ENCODE results near the gene ABHD2. TPM values are rescaled to one million over a fixed set of nuclear protein-coding genes. Genes with fewer than 3 reads are reported as not detected.

The ABHD2 gene
- polyA plus RNA-seq, 3 donors = 30.8 to 67.1 (median 37.3) TPM

GRCh38 chr15:89071471-89071870 lies 16.8 kb upstream of the ABHD2 start:
- Histone ChIP-seq H3K79me2 (ENCODE audit: insufficient read depth, low read length) (no peaks in the 10 kb centered on the region), H3K4me3 (replicated peaks in 1 of 3; ENCODE audit: low read depth in 2 of 3, low read length in 3 of 3) (no peak overlapping the region), H3K27me3 (ENCODE audit: control insufficient read depth in 2 of 2, insufficient read depth in 2 of 2, low read length in 2 of 2) (no peaks in the 10 kb centered on the region), H3K9me3 (replicated peaks in 1 of 2; ENCODE audit: control insufficient read depth in 1 of 2, insufficient read depth in 1 of 2, low read length in 2 of 2) (peaks cover 13 to 17% of the 10 kb centered on the region in 2 donors), H3K9ac (ENCODE audit: insufficient read depth, low read length, poor library complexity, severe bottlenecking) (no peak overlapping the region), H4K20me1 (ENCODE audit: insufficient read depth, low read length) (no peaks in the 10 kb centered on the region), H3K4me2 (replicated peaks; ENCODE audit: extremely low read depth, low read length, poor library complexity, severe bottlenecking) (no peak overlapping the region), H3K36me3 (replicated peaks in 1 of 2; ENCODE audit: control insufficient read depth in 1 of 2, insufficient read depth in 2 of 2, low read length in 2 of 2) (peaks cover 0 to 10% of the 10 kb centered on the region in 2 donors), H3K27ac (ENCODE audit: low read depth in 1 of 2, low read length in 2 of 2) (peak overlapping the region in 1 of 2 donors; percentile 47), H2AFZ (ENCODE audit: insufficient read depth, low read depth, low read length, poor library complexity, severe bottlenecking) (no peak overlapping the region), H3K4me1 (ENCODE audit: control insufficient read depth in 1 of 2, insufficient read depth in 2 of 2, low read length in 2 of 2) (peaks cover 59 to 83% of the 10 kb centered on the region in 2 donors)
- Mint-ChIP-seq H3K27me3 (ENCODE audit: low read depth in 3 of 3) (peaks cover 0 to 2% (median 1%) of the 10 kb centered on the region in 3 donors), H3K4me3 (no peak overlapping the region), H3K9me3 (peaks cover 14 to 21% (median 18%) of the 10 kb centered on the region in 7 donors), H3K36me3 (peaks cover 5 to 10% of the 10 kb centered on the region in 2 donors), H3K4me1 (peaks cover 64% of the 10 kb centered on the region), H3K27ac (peak overlapping the region in 4 of 7 donors; percentile 31 to 95 (median 91))
- DNase-seq = no peak
- WGBS (ENCODE audit: insufficient coverage) = no CpG with 5 or more reads among the region's 4 CpGs
- TF ChIP-seq CTCF (IDR thresholded peaks at IDR 0.05) = no peak
- intact Hi-C loops (cut with micrococcal nuclease) = no loop called here

DNA sequence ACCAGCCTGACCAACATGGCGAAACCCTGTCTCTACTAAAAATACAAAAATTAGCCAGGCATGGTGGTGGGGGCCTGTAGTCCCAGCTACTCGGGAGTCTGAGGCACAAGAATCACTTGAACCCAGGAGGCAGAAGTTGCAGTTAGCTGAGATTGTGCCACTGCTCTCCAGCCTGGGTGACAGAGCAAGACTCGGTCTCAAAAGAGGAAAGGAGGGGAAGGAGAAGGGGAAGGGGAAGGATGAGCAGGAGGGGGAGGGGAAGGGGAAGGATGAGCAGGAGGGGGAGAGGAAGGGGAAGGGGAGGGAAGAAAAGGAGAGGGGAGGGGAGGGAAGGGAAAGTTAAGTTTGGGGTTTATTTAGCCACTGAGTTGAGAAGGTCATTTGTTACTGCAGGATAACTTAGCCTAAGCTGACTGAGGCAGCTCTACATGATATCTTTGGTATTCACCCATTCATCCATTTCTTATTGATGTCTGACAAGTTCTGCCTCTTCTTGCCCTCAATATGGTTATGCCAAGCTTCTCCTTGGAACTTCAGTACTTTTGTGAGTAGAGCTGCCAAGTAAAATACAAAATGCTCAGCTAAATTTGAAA lies 15.9 kb upstream of the ABHD2 start:
- Histone ChIP-seq H3K4me2 (replicated peaks; ENCODE audit: extremely low read depth, low read length, poor library complexity, severe bottlenecking) (no peak overlapping the region), H3K36me3 (replicated peaks in 1 of 2; ENCODE audit: control insufficient read depth in 1 of 2, insufficient read depth in 2 of 2, low read length in 2 of 2) (peaks cover 0 to 1% of the 10 kb centered on the region in 2 donors), H3K27ac (ENCODE audit: low read depth in 1 of 2, low read length in 2 of 2) (peak overlapping the region; percentile 23 to 47), H2AFZ (ENCODE audit: insufficient read depth, low read depth, low read length, poor library complexity, severe bottlenecking) (no peak overlapping the region), H3K27me3 (ENCODE audit: control insufficient read depth in 2 of 2, insufficient read depth in 2 of 2, low read length in 2 of 2) (no peaks in the 10 kb centered on the region), H3K9ac (ENCODE audit: insufficient read depth, low read length, poor library complexity, severe bottlenecking) (no peak overlapping the region), H3K4me3 (replicated peaks in 1 of 3; ENCODE audit: low read depth in 2 of 3, low read length in 3 of 3) (no peak overlapping the region), H3K79me2 (ENCODE audit: insufficient read depth, low read length) (no peaks in the 10 kb centered on the region), H4K20me1 (ENCODE audit: insufficient read depth, low read length) (no peaks in the 10 kb centered on the region), H3K4me1 (ENCODE audit: control insufficient read depth in 1 of 2, insufficient read depth in 2 of 2, low read length in 2 of 2) (peaks cover 59 to 82% of the 10 kb centered on the region in 2 donors), H3K9me3 (replicated peaks in 1 of 2; ENCODE audit: control insufficient read depth in 1 of 2, insufficient read depth in 1 of 2, low read length in 2 of 2) (peaks cover 4 to 8% of the 10 kb centered on the region in 2 donors)
- H3K4me3 Mint-ChIP-seq = peak overlapping the region in 1 of 2 donors; percentile 53
- intact Hi-C loops (cut with micrococcal nuclease) = no loop called here
- peak; percentile 51 to 58 (median 54) for DNase-seq
- peaks cover 64% of the 10 kb centered on the region for H3K4me1 Mint-ChIP-seq
- peaks cover 4 to 5% of the 10 kb centered on the region in 2 donors for H3K36me3 Mint-ChIP-seq
- WGBS (ENCODE audit: insufficient coverage) = 33% methylated on average over 3 of the region's 3 CpGs
- peak overlapping the region; percentile 57 to 91 (median 86) for H3K27ac Mint-ChIP-seq
- peaks cover 6 to 12% (median 9%) of the 10 kb centered on the region in 7 donors for H3K9me3 Mint-ChIP-seq
- H3K27me3 Mint-ChIP-seq (ENCODE audit: low read depth in 3 of 3) = peaks cover 0 to 2% (median 1%) of the 10 kb centered on the region in 3 donors
- no peak for TF ChIP-seq CTCF (IDR thresholded peaks at IDR 0.05)
